Liver (tissue), 9 donors: ENCODE measurements around the gene BID. TPM values are rescaled to one million over a fixed set of nuclear protein-coding genes. Genes with fewer than 3 reads are reported as not detected.
A peak's percentile ranks its signal among the peaks of the same experiment; 100 is the strongest.

Experiments
- DNase-seq: peaks from one replicate; pipeline ENCODE4 v3.0.0-alpha.2; 2017; ENCODE audit warnings: low spot score
- H3K27ac ChIP-seq, 2 donors: one replicate each; pipeline ENCODE4 v1.7.0; 2013; ENCODE audit warnings: inconsistent platforms in 2 of 2, low read length in 2 of 2, control low read depth in 1 of 2, low read depth in 1 of 2, mild to moderate bottlenecking in 1 of 2
- H3K27me3 ChIP-seq, 4 donors: one replicate each; pipeline versions ENCODE4 v1.6.1 to v1.7.0; 2013; ENCODE audit warnings: low read length in 3 of 4, inconsistent platforms in 1 of 4, mild to moderate bottlenecking in 1 of 4, moderate library complexity in 1 of 4; ENCODE audit not compliant: control insufficient read depth in 4 of 4, insufficient read depth in 4 of 4
- H3K36me3 ChIP-seq, 4 donors: one replicate each; pipeline versions ENCODE4 v1.6.1 to v1.7.0; 2013; ENCODE audit warnings: low read length in 3 of 4, mild to moderate bottlenecking in 3 of 4, low read depth in 1 of 4, moderate library complexity in 1 of 4; ENCODE audit not compliant: control insufficient read depth in 4 of 4, insufficient read depth in 3 of 4
- H3K4me1 ChIP-seq, 4 donors: one replicate each; pipeline versions ENCODE4 v1.6.1 to v1.7.0; 2013; ENCODE audit warnings: low read length in 3 of 4, mild to moderate bottlenecking in 3 of 4, moderate library complexity in 1 of 4; ENCODE audit not compliant: control insufficient read depth in 4 of 4, insufficient read depth in 4 of 4
- H3K4me3 ChIP-seq, 3 donors: one replicate each; pipeline versions ENCODE4 v1.6.1 to v1.7.0; 2013; ENCODE audit warnings: low read length in 3 of 3, control low read depth in 1 of 3, low read depth in 1 of 3, mild to moderate bottlenecking in 1 of 3
- H3K9ac ChIP-seq, 2 donors: one replicate each; pipeline ENCODE4 v1.7.0; 2013; ENCODE audit warnings: low read length in 2 of 2, mild to moderate bottlenecking in 2 of 2, moderate library complexity in 2 of 2, control low read depth in 1 of 2, low read depth in 1 of 2
- H3K9me3 ChIP-seq, 4 donors: one replicate each; pipeline versions ENCODE4 v1.6.1 to v1.7.0; 2013; ENCODE audit warnings: low read length in 3 of 4; ENCODE audit not compliant: control insufficient read depth in 4 of 4
- EGR1 ChIP-seq, 2 donors: IDR thresholded peaks; 2 replicates each; pipeline ENCODE4 v1.6.1; 2016 to 2018; ENCODE audit warnings: antibody characterized with exemption in 2 of 2, low read depth in 2 of 2
- FOXA1 ChIP-seq: IDR thresholded peaks from 2 replicates; pipeline ENCODE4 v1.6.1; 2016; ENCODE audit warnings: antibody characterized with exemption
- FOXA2 ChIP-seq: IDR thresholded peaks from 2 replicates; pipeline ENCODE4 v1.6.1; 2016; ENCODE audit warnings: antibody characterized with exemption
- GABPA ChIP-seq, 2 donors: IDR thresholded peaks in 1 of 2; conservative IDR thresholded peaks in 1 of 2; 2 replicates each; pipeline ENCODE4 v1.6.1; 2016; ENCODE audit warnings: antibody characterized with exemption in 2 of 2, mild to moderate bottlenecking in 1 of 2, moderate library complexity in 1 of 2
- HNF4A ChIP-seq, 2 donors: conservative IDR thresholded peaks; 2 replicates each; pipeline ENCODE4 v1.6.1; 2016; ENCODE audit warnings: antibody characterized with exemption in 2 of 2, mild to moderate bottlenecking in 2 of 2
- JUND ChIP-seq, 2 donors: IDR thresholded peaks; 2 replicates each; pipeline ENCODE4 v1.6.1; 2016; ENCODE audit warnings: antibody characterized with exemption in 2 of 2
- NR2F2 ChIP-seq: IDR thresholded peaks from 2 replicates; pipeline ENCODE4 v1.6.1; 2016; ENCODE audit warnings: antibody characterized with exemption
- RAD21 ChIP-seq, 2 donors: IDR thresholded peaks; 2 replicates each; pipeline ENCODE4 v1.6.1; 2016; ENCODE audit warnings: antibody characterized with exemption in 2 of 2, mild to moderate bottlenecking in 2 of 2
- RXRA ChIP-seq, 2 donors: IDR thresholded peaks; 2 replicates each; pipeline ENCODE4 v1.6.1; 2017 to 2018; ENCODE audit warnings: antibody characterized with exemption in 2 of 2, mild to moderate bottlenecking in 1 of 2
- SP1 ChIP-seq: IDR thresholded peaks from 2 replicates; pipeline ENCODE4 v1.6.1; 2018; ENCODE audit warnings: antibody characterized with exemption, mild to moderate bottlenecking
- TAF1 ChIP-seq: conservative IDR thresholded peaks from 2 replicates; pipeline ENCODE4 v1.6.1; 2016; ENCODE audit warnings: antibody characterized with exemption, mild to moderate bottlenecking
- YY1 ChIP-seq: IDR thresholded peaks from 2 replicates; pipeline ENCODE4 v1.6.1; 2016; ENCODE audit warnings: antibody characterized with exemption, mild to moderate bottlenecking
- WGBS: extraction: QIAGEN DNeasy Blood & Tissue Kit; methylation state at CpG from one replicate; pipeline ENCODE4 v1.1.7; 2013; 5-methylcytosine and 5-hydroxymethylcytosine counted together
- polyA plus RNA-seq, 2 donors: library from polyadenylated mRNA; stranded (reverse) in 1 of 2; unstranded in 1 of 2; fragments of 200-250 nt in 1 of 2; fragments of >200 nt in 1 of 2; fragmentation: Nextera tagmentation in 1 of 2; extraction: Ambion mirVana in 1 of 2; gene quantifications; one replicate each; pipeline versions ENCODE4 v1.2.1 to v1.2.3, GENCODE V29; 2013 to 2015
- total RNA-seq, 2 donors: library from RNA; depleted of rRNA; stranded (reverse); fragments of >200 nt; gene quantifications; one replicate each; pipeline ENCODE4 v1.2.3, GENCODE V29; 2014
- TF ChIP-seq, protein P1 (sequence below): IDR thresholded peaks from 2 replicates; pipeline ENCODE4 v1.6.1; 2016; ENCODE audit warnings: antibody characterized with exemption
- TF ChIP-seq, protein P2 (sequence below): IDR thresholded peaks from 2 replicates; pipeline ENCODE4 v1.6.1; 2016; ENCODE audit warnings: antibody characterized with exemption, mild to moderate bottlenecking
- TF ChIP-seq, protein P3 (sequence below): IDR thresholded peaks from 2 replicates; pipeline ENCODE4 v1.6.1; 2016; ENCODE audit warnings: antibody characterized with exemption
- TF ChIP-seq, protein P4 (sequence below): IDR thresholded peaks from 2 replicates; pipeline ENCODE4 v1.6.1; 2016; ENCODE audit warnings: antibody characterized with exemption
- donor health status: healthy.
- donor health status: healthy.
- donor health status: healthy.
- donor health status: healthy.
- donor health status: healthy.

Gene BID
- total RNA-seq (10 to 100 TPM; 28.7 to 44.5 TPM), polyA plus RNA-seq (10 to 100 TPM; 60.7 to 66.9 TPM)

DNA sequence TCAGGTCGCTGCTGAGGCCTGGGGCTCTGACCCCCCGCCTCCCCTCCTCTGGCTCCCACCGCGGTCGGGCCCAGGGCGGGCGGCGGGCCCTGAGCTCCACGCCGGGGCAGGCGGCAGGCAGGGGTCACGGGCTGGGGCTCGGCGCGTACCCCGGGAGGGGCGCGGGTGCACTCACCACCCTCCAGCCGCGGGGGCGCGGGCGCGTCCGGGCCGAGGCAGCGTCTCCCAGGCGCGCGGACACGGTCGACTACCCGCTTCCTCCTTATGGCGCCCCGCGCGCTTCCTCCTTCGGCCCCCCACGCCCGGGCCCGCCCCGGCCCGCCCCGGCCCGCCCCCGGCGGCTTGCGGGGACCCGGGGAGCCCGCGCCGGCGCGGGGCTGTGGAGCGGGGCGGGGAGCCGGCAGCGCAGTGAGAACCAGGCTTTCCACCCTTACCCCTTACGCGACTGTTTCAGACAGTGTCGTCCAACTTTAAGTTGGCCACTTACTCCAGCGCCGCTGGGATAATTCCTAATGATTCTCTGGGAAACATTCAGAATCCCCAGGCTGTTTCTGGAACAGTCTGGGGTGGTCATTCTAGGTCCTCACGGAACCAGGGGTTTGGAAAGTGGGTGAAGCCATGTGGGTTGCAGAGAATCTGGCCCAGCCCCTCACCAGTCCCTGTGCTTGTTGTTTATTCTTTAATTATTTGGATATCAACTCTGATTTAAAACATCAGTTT, at the start of gene BID:
Gene BID, minus strand, starts transcription at position 264 of the 720 bp plus-strand sequence. CDS start 24,353 bp downstream, outside the sequence.
- peaks cover 13 to 61% (median 47%) of the 10 kb centered on the region in 4 donors for H3K4me1 ChIP-seq
- peak within 1 kb of the TSS; percentile 68 to 73 for H3K27ac ChIP-seq
- peak within 1 kb of the TSS; percentile 43 to 69 (median 67) for H3K4me3 ChIP-seq
- no peaks in the 10 kb centered on the region for H3K36me3 ChIP-seq
- DNase-seq, result no peak
- no peaks in the 10 kb centered on the region for H3K9me3 ChIP-seq
- no peak for TF ChIP-seq EGR1 (IDR thresholded peaks at IDR 0.05; ENCODE audit: low read depth in 2 of 2)
- TF ChIP-seq, protein P1, sequence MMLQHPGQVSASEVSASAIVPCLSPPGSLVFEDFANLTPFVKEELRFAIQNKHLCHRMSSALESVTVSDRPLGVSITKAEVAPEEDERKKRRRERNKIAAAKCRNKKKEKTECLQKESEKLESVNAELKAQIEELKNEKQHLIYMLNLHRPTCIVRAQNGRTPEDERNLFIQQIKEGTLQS, result no peak
- no peak for TF ChIP-seq NR2F2
- TF ChIP-seq YY1, result no peak
- no peak for TF ChIP-seq RAD21 (IDR thresholded peaks at IDR 0.05)
- no peak for TF ChIP-seq FOXA2
- TF ChIP-seq, protein P2, sequence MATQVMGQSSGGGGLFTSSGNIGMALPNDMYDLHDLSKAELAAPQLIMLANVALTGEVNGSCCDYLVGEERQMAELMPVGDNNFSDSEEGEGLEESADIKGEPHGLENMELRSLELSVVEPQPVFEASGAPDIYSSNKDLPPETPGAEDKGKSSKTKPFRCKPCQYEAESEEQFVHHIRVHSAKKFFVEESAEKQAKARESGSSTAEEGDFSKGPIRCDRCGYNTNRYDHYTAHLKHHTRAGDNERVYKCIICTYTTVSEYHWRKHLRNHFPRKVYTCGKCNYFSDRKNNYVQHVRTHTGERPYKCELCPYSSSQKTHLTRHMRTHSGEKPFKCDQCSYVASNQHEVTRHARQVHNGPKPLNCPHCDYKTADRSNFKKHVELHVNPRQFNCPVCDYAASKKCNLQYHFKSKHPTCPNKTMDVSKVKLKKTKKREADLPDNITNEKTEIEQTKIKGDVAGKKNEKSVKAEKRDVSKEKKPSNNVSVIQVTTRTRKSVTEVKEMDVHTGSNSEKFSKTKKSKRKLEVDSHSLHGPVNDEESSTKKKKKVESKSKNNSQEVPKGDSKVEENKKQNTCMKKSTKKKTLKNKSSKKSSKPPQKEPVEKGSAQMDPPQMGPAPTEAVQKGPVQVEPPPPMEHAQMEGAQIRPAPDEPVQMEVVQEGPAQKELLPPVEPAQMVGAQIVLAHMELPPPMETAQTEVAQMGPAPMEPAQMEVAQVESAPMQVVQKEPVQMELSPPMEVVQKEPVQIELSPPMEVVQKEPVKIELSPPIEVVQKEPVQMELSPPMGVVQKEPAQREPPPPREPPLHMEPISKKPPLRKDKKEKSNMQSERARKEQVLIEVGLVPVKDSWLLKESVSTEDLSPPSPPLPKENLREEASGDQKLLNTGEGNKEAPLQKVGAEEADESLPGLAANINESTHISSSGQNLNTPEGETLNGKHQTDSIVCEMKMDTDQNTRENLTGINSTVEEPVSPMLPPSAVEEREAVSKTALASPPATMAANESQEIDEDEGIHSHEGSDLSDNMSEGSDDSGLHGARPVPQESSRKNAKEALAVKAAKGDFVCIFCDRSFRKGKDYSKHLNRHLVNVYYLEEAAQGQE, result no peak
- no peak for TF ChIP-seq RXRA (IDR thresholded peaks at IDR 0.05)
- no peak for TF ChIP-seq SP1
- TF ChIP-seq HNF4A (conservative IDR thresholded peaks at IDR 0.05), result no peak
- no peak for TF ChIP-seq FOXA1
- TF ChIP-seq, protein P3, sequence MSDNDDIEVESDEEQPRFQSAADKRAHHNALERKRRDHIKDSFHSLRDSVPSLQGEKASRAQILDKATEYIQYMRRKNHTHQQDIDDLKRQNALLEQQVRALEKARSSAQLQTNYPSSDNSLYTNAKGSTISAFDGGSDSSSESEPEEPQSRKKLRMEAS, result no peak
- no peak for TF ChIP-seq TAF1
- H3K27me3 ChIP-seq, result no peaks in the 10 kb centered on the region
- under 1% methylated on average over 64 of the region's 64 CpGs for WGBS
- H3K9ac ChIP-seq, result peak within 1 kb of the TSS; percentile 28 to 68

DNA sequence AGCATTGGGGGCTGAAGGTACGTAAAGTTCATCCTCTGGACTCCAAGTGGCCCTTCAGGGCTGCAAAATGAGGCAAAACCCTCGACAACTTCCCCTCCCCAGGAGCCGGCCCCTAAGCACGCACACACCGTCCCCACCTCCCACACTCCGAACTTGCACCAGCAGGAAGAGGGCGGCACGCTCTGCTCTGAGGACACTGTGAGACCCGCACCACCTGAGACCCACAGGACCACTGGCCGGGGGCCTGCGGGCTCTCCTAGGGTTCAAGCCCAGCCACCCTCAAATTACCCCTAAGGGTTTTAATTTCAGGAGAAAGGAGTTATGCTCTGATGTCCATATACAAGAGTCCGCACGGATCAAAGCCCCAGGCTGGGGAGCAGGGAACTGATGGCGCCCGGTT, 49.7 kb upstream of the BID start:
- Histone ChIP-seq H3K27me3 (no peaks in the 10 kb centered on the region), H3K9ac (no peak overlapping the region), H3K9me3 (no peaks in the 10 kb centered on the region), H3K4me1 (no peaks in the 10 kb centered on the region), H3K36me3 (peaks cover 9 to 53% (median 31%) of the 10 kb centered on the region in 4 donors), H3K27ac (no peak overlapping the region), H3K4me3 (no peak overlapping the region)
- 95% methylated on average over 15 of the region's 15 CpGs for WGBS
- TF ChIP-seq RAD21 (IDR thresholded peaks at IDR 0.05), result no peak
- TF ChIP-seq RXRA (IDR thresholded peaks at IDR 0.05), result no peak
- no peak for TF ChIP-seq FOXA1
- TF ChIP-seq, protein P1, result no peak
- TF ChIP-seq GABPA (IDR thresholded peaks at IDR 0.05 in 1 of 2, conservative IDR thresholded peaks at IDR 0.05 in 1 of 2), result no peak
- TF ChIP-seq, protein P4, sequence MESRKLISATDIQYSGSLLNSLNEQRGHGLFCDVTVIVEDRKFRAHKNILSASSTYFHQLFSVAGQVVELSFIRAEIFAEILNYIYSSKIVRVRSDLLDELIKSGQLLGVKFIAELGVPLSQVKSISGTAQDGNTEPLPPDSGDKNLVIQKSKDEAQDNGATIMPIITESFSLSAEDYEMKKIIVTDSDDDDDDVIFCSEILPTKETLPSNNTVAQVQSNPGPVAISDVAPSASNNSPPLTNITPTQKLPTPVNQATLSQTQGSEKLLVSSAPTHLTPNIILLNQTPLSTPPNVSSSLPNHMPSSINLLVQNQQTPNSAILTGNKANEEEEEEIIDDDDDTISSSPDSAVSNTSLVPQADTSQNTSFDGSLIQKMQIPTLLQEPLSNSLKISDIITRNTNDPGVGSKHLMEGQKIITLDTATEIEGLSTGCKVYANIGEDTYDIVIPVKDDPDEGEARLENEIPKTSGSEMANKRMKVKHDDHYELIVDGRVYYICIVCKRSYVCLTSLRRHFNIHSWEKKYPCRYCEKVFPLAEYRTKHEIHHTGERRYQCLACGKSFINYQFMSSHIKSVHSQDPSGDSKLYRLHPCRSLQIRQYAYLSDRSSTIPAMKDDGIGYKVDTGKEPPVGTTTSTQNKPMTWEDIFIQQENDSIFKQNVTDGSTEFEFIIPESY, result no peak
- TF ChIP-seq, protein P3, result no peak
- TF ChIP-seq JUND (IDR thresholded peaks at IDR 0.05), result no peak
- no peak for TF ChIP-seq HNF4A (conservative IDR thresholded peaks at IDR 0.05)
- TF ChIP-seq SP1, result no peak
- no peak for DNase-seq
